ENCODE data around the gene STAB1. TPM values are rescaled to one million over a fixed set of nuclear protein-coding genes. Genes with fewer than 3 reads are reported as not detected.

The STAB1 gene
- total and polyA plus RNA-seq, 2 of the 13 experiments (the other 11 are each of a cell fraction or from before 2014, with no cell fraction given) = 0.09 to 0.34 TPM

GRCh38 chr3:52455283-52456168, 39.6 kb upstream of the STAB1 start, which contains the start of gene NISCH (continued):
- TF ChIP-seq ZBTB14 (CRISPR knock-in tag; IDR thresholded peaks at IDR 0.05) (peak; percentile 51; the same call in 1 of the 2 replicates), ZNF362 (CRISPR knock-in tag; IDR thresholded peaks at IDR 0.05; ENCODE audit: borderline replicate concordance) (no peak), MLXIP (CRISPR knock-in tag; IDR thresholded peaks at IDR 0.05; ENCODE audit: borderline replicate concordance) (peak; percentile 96), ZNF432 (CRISPR knock-in tag; IDR thresholded peaks at IDR 0.05; ENCODE audit: borderline replicate concordance) (no peak), ISX (CRISPR knock-in tag; conservative IDR thresholded peaks at IDR 0.05) (no peak), ZMYM4 (CRISPR knock-in tag; IDR thresholded peaks at IDR 0.05) (peak; percentile 41; the same call in 1 of the 2 replicates), MIXL1 (CRISPR knock-in tag; IDR thresholded peaks at IDR 0.05) (no peak), ZNF354B (CRISPR knock-in tag; IDR thresholded peaks at IDR 0.05) (no peak), RBM22 (optimal IDR thresholded peaks at IDR 0.05; ENCODE audit: low read length) (no peak), PCBP1 (IDR thresholded peaks at IDR 0.05; ENCODE audit: borderline replicate concordance, low read depth, low read length) (no peak), SALL2 (CRISPR knock-in tag; IDR thresholded peaks at IDR 0.05) (no peak), NBN (conservative IDR thresholded peaks at IDR 0.05) (no peak), ZNF143 (CRISPR knock-in tag; IDR thresholded peaks at IDR 0.05) (no peak), TFAP4 (IDR thresholded peaks at IDR 0.05; ENCODE audit: borderline replicate concordance, low read depth) (no peak), ATF2 (CRISPR knock-in tag; IDR thresholded peaks at IDR 0.05) (0 out of 2 replicates have a peak, but pooled peaks have one; percentile 37), ZNF343 (CRISPR knock-in tag; IDR thresholded peaks at IDR 0.05) (no peak), ZBTB26 (CRISPR knock-in tag; IDR thresholded peaks at IDR 0.05; ENCODE audit: borderline replicate concordance) (0 out of 2 replicates have a peak, but pooled peaks have one; percentile 31), ZNF784 (CRISPR knock-in tag; IDR thresholded peaks at IDR 0.05; ENCODE audit: borderline replicate concordance) (no peak)

Measured in HepG2 (cell line).